Fibroblast of lung (primary cell): ENCODE data around the gene OGFOD3. TPM values are rescaled to one million over a fixed set of nuclear protein-coding genes. Genes with fewer than 3 reads are reported as not detected.

Experiments used
- DNase-seq, 2 donors: peaks; one replicate each; pipeline versions ENCODE4 v3.0.0 to v3.0.0-alpha.2; 2010; ENCODE audit warnings: low read depth in 2 of 2
- H2AFZ ChIP-seq: 2 replicates; pipeline ENCODE4 v1.5.1; 2012; ENCODE audit warnings: low read length, control low read depth, inconsistent platforms
- H3K27ac ChIP-seq: 2 replicates; pipeline ENCODE4 v1.5.1; 2011; ENCODE audit warnings: low read length, control low read depth; ENCODE audit not compliant: insufficient read depth
- H3K27me3 ChIP-seq: 2 replicates; pipeline ENCODE4 v1.5.1; 2011; ENCODE audit warnings: mild to moderate bottlenecking, low read length; ENCODE audit not compliant: control insufficient read depth, insufficient read depth
- H3K36me3 ChIP-seq: 2 replicates; pipeline ENCODE4 v1.5.1; 2011; ENCODE audit warnings: low read length; ENCODE audit not compliant: control insufficient read depth, insufficient read depth
- H3K4me1 ChIP-seq: 2 replicates; pipeline ENCODE4 v1.5.1; 2011; ENCODE audit warnings: low read length; ENCODE audit not compliant: control insufficient read depth, insufficient read depth; ENCODE audit errors: extremely low read depth
- H3K4me2 ChIP-seq: 2 replicates; pipeline ENCODE4 v1.5.1; 2011; ENCODE audit warnings: low read length, control low read depth; ENCODE audit not compliant: insufficient read depth; ENCODE audit errors: extremely low read depth
- H3K4me3 ChIP-seq, 4 experiments: fragments of 200-600 bp in 1 of 4; sonication (generic) in 1 of 4; replicated peaks in 1 of 4; 2 replicates each; pipeline ENCODE4 v1.5.1; 2011 to 2016; ENCODE audit warnings: low read length in 4 of 4, low read depth in 3 of 4, mild to moderate bottlenecking in 3 of 4, control low read depth in 2 of 4, inconsistent platforms in 1 of 4, mixed read lengths in 1 of 4; ENCODE audit not compliant: insufficient read depth in 1 of 4; ENCODE audit errors: control extremely low read depth in 1 of 4
- H3K79me2 ChIP-seq: 2 replicates; pipeline ENCODE4 v1.5.1; 2012; ENCODE audit warnings: mild to moderate bottlenecking, low read length, inconsistent platforms; ENCODE audit not compliant: control insufficient read depth, insufficient read depth
- H3K9ac ChIP-seq: 2 replicates; pipeline ENCODE4 v1.5.1; 2011; ENCODE audit warnings: mild to moderate bottlenecking, low read length, control low read depth; ENCODE audit not compliant: insufficient read depth
- H3K9me3 ChIP-seq: 2 replicates; pipeline ENCODE4 v1.5.1; 2012; ENCODE audit warnings: low read depth, low read length; ENCODE audit not compliant: control insufficient read depth, insufficient read depth
- H4K20me1 ChIP-seq: 2 replicates; pipeline ENCODE4 v1.5.1; 2011; ENCODE audit warnings: low read length; ENCODE audit not compliant: control insufficient read depth, insufficient read depth; ENCODE audit errors: extremely low read depth
- EZH2 ChIP-seq: IDR thresholded peaks from 2 replicates; pipeline ENCODE4 v1.5.1; 2012; ENCODE audit warnings: low read length, control low read depth, mild to moderate bottlenecking; ENCODE audit errors: missing control alignments
- polyA plus RNA-seq, 2 donors: library from polyadenylated mRNA; depleted of rRNA in 1 of 2; stranded (reverse) in 1 of 2; unstranded in 1 of 2; fragments of >200 nt; gene quantifications; 2 replicates each; pipeline ENCODE4 v1.2.1, GENCODE V29; 2011 to 2012; ENCODE audit warnings: missing spikeins in 1 of 2
- total RNA-seq: library from RNA; depleted of rRNA; stranded (reverse); fragments of >200 nt; gene quantifications from 2 replicates; pipeline ENCODE4 v1.2.1, GENCODE V29; 2014
- TF ChIP-seq, protein P1 (sequence below), 2 donors: IDR thresholded peaks in 1 of 2; conservative IDR thresholded peaks in 1 of 2; 1 replicate in 1 of 2; 2 replicates in 1 of 2; pipeline ENCODE4 v1.5.1; 2011 to 2012; ENCODE audit warnings: low read length in 2 of 2, control low read depth in 1 of 2, inconsistent platforms in 1 of 2, low read depth in 1 of 2, mild to moderate bottlenecking in 1 of 2

Gene OGFOD3
- total and polyA plus RNA-seq, 2 donors (not counting 1 experiment from before 2014, with no cell fraction given), result 25.6 to 27.1 TPM

GRCh38 chr17:82435103-82435502 is 16.7 kb upstream of the OGFOD3 start:
- no peaks in the 10 kb centered on the region for H3K79me2 ChIP-seq
- peak in 1 of 2 donors; percentile 32 for DNase-seq
- H3K4me2 ChIP-seq, result no peak overlapping the region
- no peak for TF ChIP-seq EZH2
- TF ChIP-seq, protein P1, sequence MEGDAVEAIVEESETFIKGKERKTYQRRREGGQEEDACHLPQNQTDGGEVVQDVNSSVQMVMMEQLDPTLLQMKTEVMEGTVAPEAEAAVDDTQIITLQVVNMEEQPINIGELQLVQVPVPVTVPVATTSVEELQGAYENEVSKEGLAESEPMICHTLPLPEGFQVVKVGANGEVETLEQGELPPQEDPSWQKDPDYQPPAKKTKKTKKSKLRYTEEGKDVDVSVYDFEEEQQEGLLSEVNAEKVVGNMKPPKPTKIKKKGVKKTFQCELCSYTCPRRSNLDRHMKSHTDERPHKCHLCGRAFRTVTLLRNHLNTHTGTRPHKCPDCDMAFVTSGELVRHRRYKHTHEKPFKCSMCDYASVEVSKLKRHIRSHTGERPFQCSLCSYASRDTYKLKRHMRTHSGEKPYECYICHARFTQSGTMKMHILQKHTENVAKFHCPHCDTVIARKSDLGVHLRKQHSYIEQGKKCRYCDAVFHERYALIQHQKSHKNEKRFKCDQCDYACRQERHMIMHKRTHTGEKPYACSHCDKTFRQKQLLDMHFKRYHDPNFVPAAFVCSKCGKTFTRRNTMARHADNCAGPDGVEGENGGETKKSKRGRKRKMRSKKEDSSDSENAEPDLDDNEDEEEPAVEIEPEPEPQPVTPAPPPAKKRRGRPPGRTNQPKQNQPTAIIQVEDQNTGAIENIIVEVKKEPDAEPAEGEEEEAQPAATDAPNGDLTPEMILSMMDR (conservative IDR thresholded peaks at IDR 0.05 in 1 of 2, IDR thresholded peaks at IDR 0.05 in 1 of 2; ENCODE audit: low read depth in 1 of 2, low read length in 2 of 2), result no peak
- no peaks in the 10 kb centered on the region for H3K27me3 ChIP-seq
- H3K4me3 ChIP-seq, result no peak overlapping the region
- H3K9ac ChIP-seq, result no peak overlapping the region
- no peaks in the 10 kb centered on the region for H3K4me1 ChIP-seq
- H2AFZ ChIP-seq, result no peak overlapping the region
- no peaks in the 10 kb centered on the region for H3K36me3 ChIP-seq
- no peaks in the 10 kb centered on the region for H4K20me1 ChIP-seq
- H3K27ac ChIP-seq, result no peak overlapping the region
- H3K9me3 ChIP-seq, result no peaks in the 10 kb centered on the region

GRCh38 chr17:82434216-82434565 is 15.8 kb upstream of the OGFOD3 start:
- no peaks in the 10 kb centered on the region for H3K9me3 ChIP-seq
- no peak overlapping the region for H3K4me3 ChIP-seq
- H2AFZ ChIP-seq, result no peak overlapping the region
- no peaks in the 10 kb centered on the region for H3K4me1 ChIP-seq
- no peaks in the 10 kb centered on the region for H3K36me3 ChIP-seq
- H4K20me1 ChIP-seq, result no peaks in the 10 kb centered on the region
- no peak for DNase-seq
- H3K79me2 ChIP-seq, result no peaks in the 10 kb centered on the region
- H3K27ac ChIP-seq, result no peak overlapping the region
- no peaks in the 10 kb centered on the region for H3K27me3 ChIP-seq
- no peak overlapping the region for H3K9ac ChIP-seq
- no peak overlapping the region for H3K4me2 ChIP-seq
- TF ChIP-seq EZH2, result no peak
- TF ChIP-seq, protein P1 (conservative IDR thresholded peaks at IDR 0.05 in 1 of 2, IDR thresholded peaks at IDR 0.05 in 1 of 2; ENCODE audit: low read depth in 1 of 2, low read length in 2 of 2), result no peak

GRCh38 chr17:82433560-82434215 is 15.3 kb upstream of the OGFOD3 start:
- H4K20me1 ChIP-seq, result no peaks in the 10 kb centered on the region
- no peak overlapping the region for H3K27ac ChIP-seq

More at GRCh38 chr17:82433560-82434215, 15.3 kb upstream of the OGFOD3 start:
- no peak overlapping the region for H3K4me2 ChIP-seq
- H3K4me3 ChIP-seq, result no peak overlapping the region
- H3K79me2 ChIP-seq, result no peaks in the 10 kb centered on the region
- no peak for DNase-seq
- no peaks in the 10 kb centered on the region for H3K27me3 ChIP-seq
- H2AFZ ChIP-seq, result no peak overlapping the region
- TF ChIP-seq EZH2, result no peak
- TF ChIP-seq, protein P1 (conservative IDR thresholded peaks at IDR 0.05 in 1 of 2, IDR thresholded peaks at IDR 0.05 in 1 of 2; ENCODE audit: low read depth in 1 of 2, low read length in 2 of 2), result no peak
- no peaks in the 10 kb centered on the region for H3K36me3 ChIP-seq
- H3K9me3 ChIP-seq, result no peaks in the 10 kb centered on the region
- no peak overlapping the region for H3K9ac ChIP-seq
- no peaks in the 10 kb centered on the region for H3K4me1 ChIP-seq
